H1 (cell line): ENCODE data around the gene KPNA6. TPM values are rescaled to one million over a fixed set of nuclear protein-coding genes. Genes with fewer than 3 reads are reported as not detected.

Experiments used
- CTCF ChIA-PET: fragments of 300-600 bp; sonication (Branson Sonifier 250); formaldehyde crosslinking; loops from one replicate; lab custom pipeline; 2021; ENCODE audit not compliant: partially characterized antibody; lab: Charles Lee
- POLR2A ChIA-PET: fragments of 300-600 bp; sonication (Branson Sonifier 250); formaldehyde crosslinking; loops from one replicate; lab custom pipeline; 2021; ENCODE audit warnings: inconsistent platforms; ENCODE audit not compliant: partially characterized antibody; lab: Charles Lee
- DNase-seq, 2 experiments: peaks; one replicate each; pipeline versions ENCODE4 v3.0.0 to v3.0.0-alpha.2; 2010 to 2022; ENCODE audit warnings: low spot score in 2 of 2, low read depth in 1 of 2, mixed read lengths in 1 of 2
- FAIRE-seq: peaks from 2 replicates; lab custom pipeline; 2011; peaks lifted over from hg19 to GRCh38; lab: Jason Lieb, UNC
- H2AFZ ChIP-seq: 2 replicates; pipeline ENCODE4 v1.8.1; 2012; ENCODE audit warnings: low read length, inconsistent platforms
- H2AK5ac ChIP-seq: 2 replicates; pipeline ENCODE4 v1.6.1; 2013; ENCODE audit warnings: low read depth, low read length
- H2BK120ac ChIP-seq: replicated peaks from 2 replicates; pipeline ENCODE3; 2013; ENCODE audit warnings: low read depth, low read length, inconsistent platforms
- H2BK12ac ChIP-seq: 2 replicates; pipeline ENCODE4 v1.6.1; 2013; ENCODE audit warnings: low read depth, low read length
- H2BK15ac ChIP-seq: 2 replicates; pipeline ENCODE4 v1.6.1; 2013; ENCODE audit warnings: low read length
- H2BK20ac ChIP-seq: 2 replicates; pipeline ENCODE4 v1.6.1; 2013; ENCODE audit warnings: low read length
- H2BK5ac ChIP-seq: 2 replicates; pipeline ENCODE4 v1.6.1; 2013; ENCODE audit warnings: low read depth, low read length
- H3K14ac ChIP-seq: 2 replicates; pipeline ENCODE4 v1.6.1; 2013; ENCODE audit warnings: inconsistent platforms; ENCODE audit not compliant: insufficient read length
- H3K18ac ChIP-seq: 2 replicates; pipeline ENCODE4 v1.6.1; 2013; ENCODE audit warnings: low read length; ENCODE audit errors: extremely low read depth
- H3K23ac ChIP-seq: 2 replicates; pipeline ENCODE4 v1.6.1; 2013; ENCODE audit warnings: inconsistent platforms; ENCODE audit not compliant: insufficient read length
- H3K23me2 ChIP-seq: 2 replicates; pipeline ENCODE4 v1.6.1; 2013; ENCODE audit warnings: low read depth, low read length
- H3K27ac ChIP-seq: 2 replicates; pipeline ENCODE4 v1.6.1; 2011; ENCODE audit warnings: low read depth, low read length, inconsistent platforms
- H3K27me3 ChIP-seq, 4 experiments: replicated peaks in 1 of 4; 1 replicate in 1 of 4; 2 replicates in 3 of 4; pipeline versions ENCODE4 v1.6.1 to v1.8.1; 2011 to 2013; ENCODE audit warnings: low read length in 3 of 4, mild to moderate bottlenecking in 3 of 4, inconsistent platforms in 2 of 4, mixed read lengths in 2 of 4, moderate library complexity in 1 of 4; ENCODE audit not compliant: control insufficient read depth in 3 of 4, insufficient read depth in 3 of 4; ENCODE audit errors: extremely low read depth in 1 of 4
- H3K36me3 ChIP-seq, 4 experiments: 2 replicates each; pipeline versions ENCODE4 v1.6.1 to v1.8.1; 2011 to 2013; ENCODE audit warnings: mild to moderate bottlenecking in 4 of 4, low read length in 3 of 4, moderate library complexity in 2 of 4, control low read depth in 1 of 4, inconsistent platforms in 1 of 4; ENCODE audit not compliant: insufficient read depth in 4 of 4, control insufficient read depth in 2 of 4
- H3K4ac ChIP-seq: replicated peaks from 2 replicates; pipeline ENCODE3; 2013; ENCODE audit warnings: low read length, low read depth, mixed read lengths, inconsistent platforms; ENCODE audit not compliant: insufficient read length
- H3K4me1 ChIP-seq, 4 experiments: replicated peaks in 1 of 4; 1 replicate in 1 of 4; 2 replicates in 3 of 4; pipeline versions ENCODE4 v1.6.1 to v1.8.1; 2011 to 2013; ENCODE audit warnings: low read length in 3 of 4, inconsistent platforms in 2 of 4, mixed read lengths in 1 of 4; ENCODE audit not compliant: insufficient read depth in 4 of 4, control insufficient read depth in 3 of 4
- H3K4me2 ChIP-seq, 2 experiments: 2 replicates each; pipeline versions ENCODE4 v1.6.1 to v1.8.1; 2011 to 2013; ENCODE audit warnings: low read depth in 2 of 2, low read length in 2 of 2, control low read depth in 1 of 2, inconsistent platforms in 1 of 2, mild to moderate bottlenecking in 1 of 2; ENCODE audit not compliant: insufficient read depth in 1 of 2
- H3K4me3 ChIP-seq, 4 experiments: fragments of 200-600, 300-600 bp in 1 of 4; sonication (generic), shearing (Covaris generic), sonication (Bioruptor Twin) in 1 of 4; 2 replicates each; pipeline versions ENCODE4 v1.5.1 to v1.8.1; 2011 to 2016; ENCODE audit warnings: low read length in 4 of 4, low read depth in 3 of 4, control low read depth in 2 of 4, inconsistent platforms in 2 of 4, mild to moderate bottlenecking in 2 of 4, mixed read lengths in 1 of 4, moderate library complexity in 1 of 4; ENCODE audit not compliant: insufficient read depth in 2 of 4; ENCODE audit errors: extremely low read depth in 1 of 4
- H3K56ac ChIP-seq: replicated peaks from 2 replicates; pipeline ENCODE3; 2013; ENCODE audit warnings: low read depth, mild to moderate bottlenecking, mixed read lengths, low read length, inconsistent platforms; ENCODE audit not compliant: insufficient read length
- H3K79me1 ChIP-seq: 2 replicates; pipeline ENCODE4 v1.6.1; 2013; ENCODE audit warnings: low read depth, low read length, control low read depth
- H3K79me2 ChIP-seq, 2 experiments: 2 replicates each; pipeline versions ENCODE4 v1.6.1 to v1.8.1; 2012 to 2013; ENCODE audit warnings: low read length in 2 of 2, mild to moderate bottlenecking in 2 of 2, inconsistent platforms in 1 of 2; ENCODE audit not compliant: insufficient read depth in 2 of 2, control insufficient read depth in 1 of 2
- H3K9ac ChIP-seq, 4 experiments: replicated peaks in 1 of 4; 1 replicate in 1 of 4; 2 replicates in 3 of 4; pipeline versions ENCODE4 v1.6.1 to v1.8.1; 2011 to 2013; ENCODE audit warnings: low read depth in 3 of 4, low read length in 3 of 4, control low read depth in 2 of 4, mild to moderate bottlenecking in 2 of 4, moderate library complexity in 2 of 4, inconsistent platforms in 1 of 4; ENCODE audit errors: extremely low read depth in 1 of 4
- H3K9me3 ChIP-seq, 2 experiments: 2 replicates each; pipeline versions ENCODE4 v1.6.1 to v1.8.1; 2012 to 2013; ENCODE audit warnings: mild to moderate bottlenecking in 2 of 2, moderate library complexity in 2 of 2, control low read depth in 1 of 2, inconsistent platforms in 1 of 2, low read depth in 1 of 2, low read length in 1 of 2, mixed read lengths in 1 of 2; ENCODE audit not compliant: insufficient read depth in 2 of 2
- H4K20me1 ChIP-seq, 2 experiments: replicated peaks in 1 of 2; 2 replicates each; pipeline versions ENCODE3 to v1.8.1; 2011 to 2013; ENCODE audit warnings: inconsistent platforms in 2 of 2, low read length in 2 of 2, mild to moderate bottlenecking in 1 of 2; ENCODE audit not compliant: insufficient read depth in 2 of 2, control insufficient read depth in 1 of 2
- H4K5ac ChIP-seq: 2 replicates; pipeline ENCODE4 v1.6.1; 2013; ENCODE audit warnings: low read length, low read depth, mixed read lengths, inconsistent platforms; ENCODE audit not compliant: insufficient read length
- H4K8ac ChIP-seq: 2 replicates; pipeline ENCODE4 v1.8.0; 2013; ENCODE audit warnings: mild to moderate bottlenecking, moderate library complexity, low read length, inconsistent platforms; ENCODE audit not compliant: insufficient read depth; ENCODE audit errors: extremely low read depth
- H4K91ac ChIP-seq: replicated peaks from 2 replicates; pipeline ENCODE3; 2013; ENCODE audit warnings: low read length, mixed read lengths, inconsistent platforms; ENCODE audit not compliant: insufficient read length
- BRCA1 ChIP-seq: IDR thresholded peaks from 2 replicates; pipeline ENCODE4 v1.6.1; 2012; ENCODE audit warnings: low read depth, low read length, improper control_type of control experiment
- KDM5A ChIP-seq: fragments of 200-600 bp; IDR thresholded peaks from 2 replicates; pipeline ENCODE4 v1.7.1; 2012; ENCODE audit warnings: mild to moderate bottlenecking, low read length, inconsistent platforms, mixed read lengths
- NRF1 ChIP-seq: IDR thresholded peaks from 2 replicates; pipeline ENCODE4 v1.6.1; 2011; ENCODE audit warnings: mild to moderate bottlenecking, low read depth, low read length, improper control_type of control experiment
- POU5F1 ChIP-seq: IDR thresholded peaks from 2 replicates; pipeline ENCODE4 v1.6.1; 2011; ENCODE audit warnings: low read depth, mild to moderate bottlenecking, low read length, moderate library complexity
- RFX5 ChIP-seq: IDR thresholded peaks from 2 replicates; pipeline ENCODE4 v1.6.1; 2011; ENCODE audit warnings: low read depth, low read length, improper control_type of control experiment, borderline replicate concordance
- SIX5 ChIP-seq: IDR thresholded peaks from 2 replicates; pipeline ENCODE4 v1.6.1; 2011; ENCODE audit warnings: mild to moderate bottlenecking, low read depth, low read length
- TAF1 ChIP-seq: IDR thresholded peaks from 2 replicates; pipeline ENCODE4 v1.6.1; 2011; ENCODE audit warnings: mild to moderate bottlenecking, low read depth, low read length
- TEAD4 ChIP-seq: IDR thresholded peaks from 2 replicates; pipeline ENCODE4 v1.6.1; 2012; ENCODE audit warnings: low read depth, low read length, inconsistent platforms, mixed read lengths
- YY1 ChIP-seq: IDR thresholded peaks from 2 replicates; pipeline ENCODE4 v1.6.1; 2011; ENCODE audit warnings: low read depth, mild to moderate bottlenecking, low read length
- ZNF274 ChIP-seq: IDR thresholded peaks from 2 replicates; pipeline ENCODE4 v1.7.0; 2012; ENCODE audit warnings: low read length, borderline replicate concordance; ENCODE audit errors: extremely low read depth
- WGBS, 2 experiments: shearing (Covaris generic) in 1 of 2; methylation state at CpG; one replicate each; pipeline versions ENCODE4 v1.1.6 to v1.1.7; 2013 to 2015; ENCODE audit warnings: low lambda C conversion rate in 2 of 2, mixed read lengths in 2 of 2, inconsistent platforms in 1 of 2, low coverage in 1 of 2, missing lambda C conversion rate in 1 of 2; ENCODE audit not compliant: insufficient replicate concordance in 2 of 2, insufficient coverage in 1 of 2, insufficient read length in 1 of 2; ENCODE audit errors: extremely low coverage in 1 of 2, missing lambda C conversion rate in 1 of 2; 5-methylcytosine and 5-hydroxymethylcytosine counted together
- polyA plus RNA-seq, 7 experiments: library from polyadenylated mRNA; depleted of rRNA in 3 of 7; stranded (reverse) in 5 of 7; unstranded in 2 of 7; fragments of >200 nt in 5 of 7; fragments of 200-250 nt in 2 of 7; gene quantifications; 1 replicate in 5 of 7; 2 replicates in 1 of 7; 4 replicates in 1 of 7; pipeline versions ENCODE4 v1.2.1 to v1.2.3, GENCODE V29; 2011 to 2013; ENCODE audit warnings: missing spikeins in 2 of 7, mixed read lengths in 2 of 7
- total RNA-seq: library from RNA; stranded (reverse); fragmentation: NEBNext Ultra II Directional; extraction: Animal tissue kit (Norgen Biotek cat#: 25700); gene quantifications from 2 replicates; pipeline ENCODE4 v1.2.1, GENCODE V29; 2021

Gene KPNA6
- total and polyA plus RNA-seq, 2 of the 8 experiments (the other 6 are each of a cell fraction or from before 2014, with no cell fraction given) = 24.2 to 120 TPM

DNA sequence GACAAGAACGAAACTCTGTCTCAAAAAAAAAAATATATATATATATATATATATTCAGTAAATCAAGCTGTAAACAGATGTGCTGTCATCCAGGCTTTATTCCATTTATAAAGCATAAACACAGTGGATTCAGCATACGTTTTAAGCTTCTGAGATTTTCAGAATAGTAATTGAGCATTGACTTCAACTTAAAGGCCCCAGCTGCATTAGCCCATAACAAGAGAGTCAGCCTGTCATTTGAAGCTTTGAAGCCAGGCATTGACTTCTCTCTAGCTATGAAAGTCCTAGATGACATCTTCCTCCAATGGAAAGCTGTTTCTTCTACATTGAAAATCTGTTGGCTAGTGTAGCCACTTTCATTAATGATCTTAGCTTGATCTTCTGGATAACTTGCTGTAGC, 6.6 kb downstream of the KPNA6 start:
- H2BK12ac ChIP-seq = no peak overlapping the region
- ChIA-PET CTCF (interaction anchor here (0.7 to 1.5 kb wide), 4 partner anchors 10 to 49 kb away, joined by 3 to 4 read pairs (median 3); partner anchors contain the start of gene TMEM39B), POLR2A (interaction anchor here (0.8 to 1.3 kb wide), 4 partner anchors 8 to 65 kb away, joined by 3 to 6 read pairs (median 4); partner anchors contain the start of gene TXLNA)
- H2BK15ac ChIP-seq = no peak overlapping the region
- H3K9me3 ChIP-seq = no peaks in the 10 kb centered on the region
- H3K79me2 ChIP-seq = peaks cover 19 to 90% of the 10 kb centered on the region in 2 experiments
- H3K27me3 ChIP-seq = no peaks in the 10 kb centered on the region
- H3K4me2 ChIP-seq = no peak overlapping the region
- FAIRE-seq = no peak
- 84% methylated on average over 2 of the region's 2 CpGs; no CpG with 5 or more reads in 1 of the 2 experiments for WGBS, 2 experiments
- H3K9ac ChIP-seq = no peak overlapping the region
- no peaks in the 10 kb centered on the region for H3K36me3 ChIP-seq
- no peak for DNase-seq
- no peak overlapping the region for H3K4me3 ChIP-seq
- no peak overlapping the region for H3K4ac ChIP-seq
- H4K5ac ChIP-seq = no peak overlapping the region
- no peak overlapping the region for H3K14ac ChIP-seq
- H2AK5ac ChIP-seq = no peak overlapping the region
- no peak overlapping the region for H2BK20ac ChIP-seq
- no peak overlapping the region for H3K27ac ChIP-seq
- H4K8ac ChIP-seq = no peak overlapping the region
- no peak overlapping the region for H2AFZ ChIP-seq
- H3K23ac ChIP-seq = no peak overlapping the region
- no peak overlapping the region for H3K56ac ChIP-seq
- H4K91ac ChIP-seq = no peak overlapping the region
- H3K79me1 ChIP-seq = peaks cover 3% of the 10 kb centered on the region; the same call in 1 of the 2 replicates
- H2BK5ac ChIP-seq = no peak overlapping the region
- no peaks in the 10 kb centered on the region for H3K4me1 ChIP-seq
- no peak overlapping the region for H2BK120ac ChIP-seq
- no peak overlapping the region for H3K18ac ChIP-seq
- H3K23me2 ChIP-seq = no peaks in the 10 kb centered on the region
- H4K20me1 ChIP-seq = peaks cover 3 to 18% of the 10 kb centered on the region in 2 experiments
- TF ChIP-seq KDM5A (no peak), POU5F1 (no peak), ZNF274 (no peak), BRCA1 (no peak), TAF1 (no peak), TEAD4 (no peak), YY1 (no peak), SIX5 (no peak), RFX5 (no peak), NRF1 (no peak)
